Keratinocyte (primary cell): ENCODE data around the gene RPL18A.

Experiments used
- CTCF ChIP-seq, 3 experiments: IDR thresholded peaks in 1 of 3; conservative IDR thresholded peaks in 1 of 3; optimal IDR thresholded peaks in 1 of 3; 2 replicates in 2 of 3; 3 replicates in 1 of 3; pipeline versions ENCODE3 to v1.5.1; 2011; ENCODE audit warnings: low read length in 3 of 3, mild to moderate bottlenecking in 3 of 3, moderate library complexity in 2 of 3, control low read depth in 1 of 3, inconsistent platforms in 1 of 3; ENCODE audit not compliant: insufficient read depth in 2 of 3; ENCODE audit errors: extremely low read depth in 1 of 3
- EZH2 ChIP-seq: IDR thresholded peaks from one replicate; pipeline ENCODE4 v1.6.1; 2012; ENCODE audit warnings: inconsistent platforms, mild to moderate bottlenecking, low read length, moderate library complexity

DNA sequence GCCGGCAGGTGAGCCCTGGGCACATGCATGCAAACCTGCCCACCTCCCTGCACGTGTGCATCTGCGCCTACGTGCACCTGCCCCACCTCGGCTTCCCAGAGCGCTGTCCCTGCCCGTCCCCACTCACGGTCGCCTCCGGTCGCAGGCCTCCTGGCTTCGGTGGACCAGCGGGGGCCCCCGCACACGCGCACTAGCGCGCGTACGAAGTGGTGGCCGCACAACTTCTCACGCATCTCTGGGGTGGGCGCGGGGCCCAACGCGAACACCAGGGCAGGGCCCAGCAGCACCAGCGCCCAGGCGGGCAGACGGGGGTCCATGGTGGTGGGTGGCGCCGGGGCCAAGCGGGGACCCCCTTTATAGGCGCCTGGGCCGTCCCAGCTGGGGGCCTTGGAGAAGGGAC, 38.5 kb upstream of the RPL18A start, which contains the start of gene INSL3:
- no peak for TF ChIP-seq CTCF (optimal IDR thresholded peaks at IDR 0.05 in 1 of 3, IDR thresholded peaks at IDR 0.05 in 1 of 3, conservative IDR thresholded peaks at IDR 0.05 in 1 of 3; ENCODE audit: extremely low read depth in 1 of 3, insufficient read depth in 2 of 3, low read length in 3 of 3)
- TF ChIP-seq EZH2: no peak
